CD4-positive, alpha-beta T cell (primary cell): ENCODE results near the gene NUSAP1. TPM values are rescaled to one million over a fixed set of nuclear protein-coding genes. Genes with fewer than 3 reads are reported as not detected.
A peak's percentile ranks its signal among the peaks of the same experiment; 100 is the strongest.

Source experiments
- ATAC-seq: fragments of 200-7000 bp; cut with Tn5 transposase; one replicate; pipeline ENCODE4 v1.10.0; 2022; ENCODE audit warnings: mild to moderate bottlenecking; ENCODE audit not compliant: poor library complexity
- CTCF ChIA-PET: fragments of 350-600 bp; sonication (Branson Sonifier 250); formaldehyde crosslinking; loops from one replicate; lab custom pipeline; 2021; ENCODE audit warnings: antibody characterized with exemption, inconsistent platforms; lab: Charles Lee
- POLR2A ChIA-PET: fragments of 350-600 bp; sonication (Branson Sonifier 250); formaldehyde crosslinking; loops from one replicate; lab custom pipeline; 2021; ENCODE audit warnings: antibody characterized with exemption, inconsistent platforms; lab: Charles Lee
- DNase-seq, 14 experiments: peaks; one replicate each; pipeline ENCODE4 v3.0.0-alpha.2; 2013 to 2020; ENCODE audit warnings: mixed read lengths in 2 of 14
- H3K27ac ChIP-seq, 2 donors: one replicate each; pipeline versions ENCODE4 v1.5.1 to v1.7.0; 2013; ENCODE audit warnings: low read length in 2 of 2, low read depth in 1 of 2, mild to moderate bottlenecking in 1 of 2
- H3K27me3 ChIP-seq, 2 experiments: 1 replicate in 1 of 2; 2 replicates in 1 of 2; pipeline versions ENCODE4 v1.6.1 to v1.7.0; 2013; ENCODE audit warnings: low read length in 2 of 2, control low read depth in 1 of 2, mild to moderate bottlenecking in 1 of 2, moderate library complexity in 1 of 2; ENCODE audit not compliant: insufficient read depth in 2 of 2, control insufficient read depth in 1 of 2
- H3K36me3 ChIP-seq: one replicate; pipeline ENCODE4 v1.6.1; 2013; ENCODE audit warnings: low read length, control low read depth; ENCODE audit not compliant: insufficient read depth
- H3K4me1 ChIP-seq: one replicate; pipeline ENCODE4 v1.6.1; 2013; ENCODE audit warnings: low read length, control low read depth; ENCODE audit not compliant: insufficient read depth
- H3K4me3 ChIP-seq: one replicate; pipeline ENCODE4 v1.5.1; 2013; ENCODE audit warnings: mild to moderate bottlenecking, low read length, moderate library complexity
- H3K9me3 ChIP-seq, 2 experiments: 1 replicate in 1 of 2; 2 replicates in 1 of 2; pipeline versions ENCODE4 v1.6.1 to v1.7.0; 2013; ENCODE audit warnings: low read length in 2 of 2, mild to moderate bottlenecking in 2 of 2, control low read depth in 1 of 2, moderate library complexity in 1 of 2; ENCODE audit not compliant: control insufficient read depth in 1 of 2, insufficient read depth in 1 of 2
- H3K27ac Mint-ChIP-seq: one replicate; pipeline ENCODE4 v1.8.0; 2020; ENCODE audit warnings: mixed read lengths
- H3K27me3 Mint-ChIP-seq: one replicate; pipeline ENCODE4 v1.8.0; 2021; ENCODE audit warnings: mixed read lengths
- H3K36me3 Mint-ChIP-seq: one replicate; pipeline ENCODE4 v1.8.0; 2021; ENCODE audit warnings: low read depth, mixed read lengths
- H3K4me1 Mint-ChIP-seq: one replicate; pipeline ENCODE4 v1.8.0; 2021; ENCODE audit warnings: low read depth, mixed read lengths
- H3K4me3 Mint-ChIP-seq: one replicate; pipeline ENCODE4 v1.8.0; 2020; ENCODE audit warnings: mild to moderate bottlenecking, mixed read lengths
- H3K9me3 Mint-ChIP-seq: one replicate; pipeline ENCODE4 v1.8.0; 2020; ENCODE audit warnings: mixed read lengths
- CTCF ChIP-seq: fragments of 200-600 bp; IDR thresholded peaks from one replicate; pipeline ENCODE4 v1.8.0; 2022; ENCODE audit warnings: antibody characterized with exemption, mild to moderate bottlenecking
- intact Hi-C, 2 experiments: fragments of 100-400 bp; cut with DNase I in 1 of 2; cut with micrococcal nuclease in 1 of 2; formaldehyde crosslinking; loops; one replicate each; pipeline versions ENCODE4 v1.15.1 to v1.9.0; 2023 to 2025; cut with DNase I, micrococcal nuclease
- total RNA-seq, 174 experiments: library from RNA in 2 of 174; stranded (reverse) in 2 of 174; gene quantifications; one replicate each; pipeline ENCODE4 v1.2.3 and lab custom pipeline; 2021 to 2026

The NUSAP1 gene
- total RNA-seq, 2 experiments from 2014 or later = 2.2 to 2.3 TPM

- DNase-seq (peak in 1 of 14 experiments; percentile 7), ATAC-seq (no peak)
- no peaks in the 10 kb centered on the region for H3K27me3 Mint-ChIP-seq
- no peak overlapping the region for H3K4me3 Mint-ChIP-seq
- no peak overlapping the region for H3K27ac Mint-ChIP-seq
- intact Hi-C loops = no loop called here
- no peaks in the 10 kb centered on the region for H3K36me3 Mint-ChIP-seq
- CTCF ChIA-PET = interaction anchor here (0.7 kb wide), 1 partner anchor 9 kb away, joined by 3 read pairs; the partner anchor contains the start of gene OIP5
- no peak for TF ChIP-seq CTCF
- POLR2A ChIA-PET = no interaction called here
- no peaks in the 10 kb centered on the region for H3K27me3 ChIP-seq
- H3K4me1 ChIP-seq = no peaks in the 10 kb centered on the region
- H3K9me3 Mint-ChIP-seq = no peaks in the 10 kb centered on the region
- H3K4me1 Mint-ChIP-seq = no peaks in the 10 kb centered on the region
- H3K9me3 ChIP-seq = peaks cover 0 to 3% of the 10 kb centered on the region in 2 experiments
- no peak overlapping the region for H3K27ac ChIP-seq
- no peak overlapping the region for H3K4me3 ChIP-seq
- H3K36me3 ChIP-seq = no peaks in the 10 kb centered on the region
These were observed 9.1 kb upstream of the NUSAP1 start for GRCh38 chr15:41323611-41324010.

GRCh38 chr15:41331281-41331680, 1.4 kb upstream of the NUSAP1 start:
- intact Hi-C loops = loop anchor here in 1 of 2 experiments (5.0 to 10.0 kb wide), 6 partner anchors 71 to 644 kb away; partner anchors contain the start of genes CHAC1, EHD4, NDUFAF1 and RPAP1
- ATAC-seq (no peak), DNase-seq (no peak)
- CTCF ChIA-PET = no interaction called here
- Histone ChIP-seq H3K4me1 (peaks cover 18% of the 10 kb centered on the region), H3K9me3 (no peaks in the 10 kb centered on the region), H3K27me3 (no peaks in the 10 kb centered on the region), H3K4me3 (no peak overlapping the region), H3K27ac (no peak overlapping the region), H3K36me3 (no peaks in the 10 kb centered on the region)
- peaks cover 12% of the 10 kb centered on the region for H3K36me3 Mint-ChIP-seq
- H3K4me1 Mint-ChIP-seq = peaks cover 19% of the 10 kb centered on the region
- H3K27me3 Mint-ChIP-seq = no peaks in the 10 kb centered on the region
- H3K27ac Mint-ChIP-seq = peak overlapping the region; percentile 78
- no peak for TF ChIP-seq CTCF
- H3K9me3 Mint-ChIP-seq = no peaks in the 10 kb centered on the region
- POLR2A ChIA-PET = interaction anchor here (2.3 kb wide), 1 partner anchor 46 kb away, joined by 8 read pairs; no protein-coding TSS in a partner anchor
- H3K4me3 Mint-ChIP-seq = peak overlapping the region; percentile 89

GRCh38 chr15:41331833-41332193, 868 bp upstream of the NUSAP1 start:
- H3K27me3 Mint-ChIP-seq = no peaks in the 10 kb centered on the region
- H3K36me3 Mint-ChIP-seq = peaks cover 12% of the 10 kb centered on the region

More at GRCh38 chr15:41331833-41332193, 868 bp upstream of the NUSAP1 start:
- no peaks in the 10 kb centered on the region for H3K27me3 ChIP-seq
- Mint-ChIP-seq H3K27ac (peak overlapping the region; percentile 78), H3K9me3 (no peaks in the 10 kb centered on the region), H3K4me3 (peak overlapping the region; percentile 89), H3K4me1 (peaks cover 19% of the 10 kb centered on the region)
- no peaks in the 10 kb centered on the region for H3K36me3 ChIP-seq
- DNase-seq = no peak
- intact Hi-C loops = loop anchor here (2.0 to 10.0 kb wide), 8 partner anchors 47 to 643 kb away; partner anchors contain the start of genes CHAC1 (in 1 of the 2), CHP1 (in 1 of the 2), EHD4 (in 1 of the 2) and EXD1 (in 1 of the 2)
- peaks cover 18% of the 10 kb centered on the region for H3K4me1 ChIP-seq
- no peak overlapping the region for H3K27ac ChIP-seq
- no peak for ATAC-seq
- peak overlapping the region; percentile 77 for H3K4me3 ChIP-seq
- TF ChIP-seq CTCF = peak; percentile 58
- CTCF ChIA-PET = no interaction called here
- POLR2A ChIA-PET = interaction anchor here (0.6 to 2.3 kb wide), 9 partner anchors 46 to 641 kb away, joined by 3 to 24 read pairs (median 7); partner anchors contain the start of genes CHP1, EHD4, INO80 and NDUFAF1
- no peaks in the 10 kb centered on the region for H3K9me3 ChIP-seq
